Placental pericyte (primary cell): Measurements from ENCODE around the gene CYREN. TPM values are rescaled to one million over a fixed set of nuclear protein-coding genes. Genes with fewer than 3 reads are reported as not detected.

Experiments
- small RNA-seq: library from RNA; depleted of rRNA; stranded (forward); fragments of <200 nt; gene quantifications from one replicate; pipeline ENCODE3, GENCODE V24; 2012; ENCODE audit warnings: low replicate concordance
- total RNA-seq: library from RNA; depleted of rRNA; stranded (reverse); fragments of >200 nt; gene quantifications from 2 replicates; pipeline ENCODE4 v1.2.3, GENCODE V29; 2012

The CYREN gene
- total RNA-seq = 39.2 and 47.5 TPM in 2 replicates

GRCh38 chr7:135170274-135170997 is at the start of gene CYREN:
Gene CYREN, minus strand, starts transcription at chr7:135170707. Its CDS starts 1,785 bp downstream, at chr7:135168922.

GRCh38 chr7:135211179-135211945 is 40.9 kb upstream of the CYREN start, which contains the start of gene WDR91:
Gene WDR91, minus strand, starts transcription at chr7:135211526. Its CDS starts 24 bp downstream, at chr7:135211502.

GRCh38 chr7:135147899-135148721 is 22.4 kb downstream of the CYREN start, which contains the start of gene TMEM140:
Gene TMEM140, plus strand, starts transcription at chr7:135148072. Its CDS starts 16,370 bp downstream, at chr7:135164442.

Small RNA genes lying within 50 kb of the gene (small RNA-seq; reads per million reads assigned to genes)
- 0.33 reads per million, percentile 3 among the genes with 10 or more reads in this experiment for gene MIR6509

Other genes starting within 250 kb of the CYREN start
- 0.22 and 0.72 TPM in 2 replicates for gene AGBL3, start 184.2 kb downstream of the CYREN start, total RNA-seq
- 3.0 and 15.3 TPM in 2 replicates for gene TMEM140, start 22.6 kb downstream of the CYREN start, total RNA-seq
- 4.8 and 6.7 TPM in 2 replicates for gene WDR91, start 40.8 kb upstream of the CYREN start, total RNA-seq
- gene STRA8, start 63.1 kb upstream of the CYREN start, total RNA-seq = not detected in 2 replicates